Colonic mucosa (tissue), 4 donors: ENCODE data around the gene TAS1R2. TPM values are rescaled to one million over a fixed set of nuclear protein-coding genes. Genes with fewer than 3 reads are reported as not detected.
"Not testable (repeated sequence)": the region's sequence is repeated elsewhere in the genome, so short reads cannot be mapped to it uniquely, and the experiment has no call there.

ENCODE experiments used
- DNase-seq: peaks from one replicate; pipeline ENCODE4 v3.0.0-alpha.2; 2020
- H3K27ac ChIP-seq: fragments of 200-600 bp; one replicate; pipeline ENCODE4 v1.8.0; 2021
- H3K27me3 ChIP-seq: fragments of 200-600 bp; one replicate; pipeline ENCODE4 v1.8.0; 2021
- H3K36me3 ChIP-seq: fragments of 200-600 bp; one replicate; pipeline ENCODE4 v1.8.0; 2021
- H3K4me1 ChIP-seq: fragments of 200-600 bp; one replicate; pipeline ENCODE4 v1.8.0; 2021; ENCODE audit warnings: mild to moderate bottlenecking
- H3K4me3 ChIP-seq: fragments of 200-600 bp; one replicate; pipeline ENCODE4 v1.8.0; 2021
- H3K9ac ChIP-seq, 2 donors: one replicate each; pipeline ENCODE4 v1.7.0; 2013; ENCODE audit warnings: control low read depth in 2 of 2, low read depth in 2 of 2, low read length in 2 of 2
- H3K9me3 ChIP-seq: fragments of 200-600 bp; one replicate; pipeline ENCODE4 v1.8.0; 2021
- intact Hi-C: fragments of 100-400 bp; cut with DNase I; formaldehyde crosslinking; loops from one replicate; pipeline ENCODE4 v1.14.1; 2022
- total RNA-seq, 2 donors: library from RNA; stranded (reverse); fragmentation: NEBNext Ultra II Directional in 1 of 2; extraction: Animal tissue kit (Norgen Biotek cat#: 25700) in 1 of 2; gene quantifications; one replicate each; pipeline ENCODE4 v1.2.1, GENCODE V29; 2021
- TF ChIP-seq, protein P1 (sequence below): fragments of 200-600 bp; IDR thresholded peaks from one replicate; pipeline ENCODE4 v1.8.0; 2022; ENCODE audit warnings: antibody characterized with exemption, mild to moderate bottlenecking
- donor health status: healthy.
- donor health status: DM: no; HTN: no; CAD: no.
- donor health status: DM: no; HTN: no; CAD: no.

TAS1R2 gene
- total RNA-seq, 2 donors from 2014 or later: not detected

DNA sequence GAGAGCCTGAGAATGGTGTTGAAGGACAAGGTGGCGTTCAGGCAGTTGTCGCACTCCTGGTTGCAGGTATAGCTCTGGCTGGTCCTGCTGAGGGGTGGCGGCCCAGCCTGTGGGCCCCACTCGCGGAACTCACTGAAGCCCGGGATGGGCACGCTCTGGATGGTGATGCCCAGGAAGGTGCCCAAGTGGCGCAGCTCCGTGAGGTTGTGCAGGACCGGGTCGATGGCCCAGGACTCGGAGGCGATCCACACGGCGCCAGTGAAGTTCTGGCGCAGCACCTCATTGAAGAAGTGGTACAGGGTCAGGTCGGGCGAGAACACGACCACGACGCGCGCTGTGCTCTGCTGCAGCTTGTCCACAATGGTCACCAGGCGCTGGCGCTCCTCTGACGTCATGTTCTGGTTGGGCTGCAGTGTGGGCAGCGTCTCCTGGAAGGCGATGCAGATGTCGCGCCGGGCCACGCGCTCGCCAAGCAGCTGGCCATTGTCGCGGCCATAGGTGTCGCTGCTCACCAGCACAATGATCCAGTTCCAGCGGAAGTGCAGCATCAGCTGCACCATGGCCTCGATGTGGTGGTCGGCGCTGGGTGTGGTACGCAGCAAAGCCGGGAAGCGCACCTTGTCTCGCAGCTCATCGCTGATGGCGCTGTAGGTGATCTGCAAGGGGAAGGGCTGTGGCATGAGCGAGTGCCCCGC lies 5.0 kb downstream of the TAS1R2 start:
- no peak overlapping the region for H3K9ac ChIP-seq
- no peaks in the 10 kb centered on the region for H3K4me1 ChIP-seq
- intact Hi-C loops: no loop called here
- H3K27ac ChIP-seq: no peak overlapping the region
- H3K36me3 ChIP-seq: no peaks in the 10 kb centered on the region
- H3K9me3 ChIP-seq: no peaks in the 10 kb centered on the region
- no peaks in the 10 kb centered on the region for H3K27me3 ChIP-seq
- H3K4me3 ChIP-seq: no peak overlapping the region
- TF ChIP-seq, protein P1, sequence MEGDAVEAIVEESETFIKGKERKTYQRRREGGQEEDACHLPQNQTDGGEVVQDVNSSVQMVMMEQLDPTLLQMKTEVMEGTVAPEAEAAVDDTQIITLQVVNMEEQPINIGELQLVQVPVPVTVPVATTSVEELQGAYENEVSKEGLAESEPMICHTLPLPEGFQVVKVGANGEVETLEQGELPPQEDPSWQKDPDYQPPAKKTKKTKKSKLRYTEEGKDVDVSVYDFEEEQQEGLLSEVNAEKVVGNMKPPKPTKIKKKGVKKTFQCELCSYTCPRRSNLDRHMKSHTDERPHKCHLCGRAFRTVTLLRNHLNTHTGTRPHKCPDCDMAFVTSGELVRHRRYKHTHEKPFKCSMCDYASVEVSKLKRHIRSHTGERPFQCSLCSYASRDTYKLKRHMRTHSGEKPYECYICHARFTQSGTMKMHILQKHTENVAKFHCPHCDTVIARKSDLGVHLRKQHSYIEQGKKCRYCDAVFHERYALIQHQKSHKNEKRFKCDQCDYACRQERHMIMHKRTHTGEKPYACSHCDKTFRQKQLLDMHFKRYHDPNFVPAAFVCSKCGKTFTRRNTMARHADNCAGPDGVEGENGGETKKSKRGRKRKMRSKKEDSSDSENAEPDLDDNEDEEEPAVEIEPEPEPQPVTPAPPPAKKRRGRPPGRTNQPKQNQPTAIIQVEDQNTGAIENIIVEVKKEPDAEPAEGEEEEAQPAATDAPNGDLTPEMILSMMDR: no peak
- DNase-seq: no peak

DNA sequence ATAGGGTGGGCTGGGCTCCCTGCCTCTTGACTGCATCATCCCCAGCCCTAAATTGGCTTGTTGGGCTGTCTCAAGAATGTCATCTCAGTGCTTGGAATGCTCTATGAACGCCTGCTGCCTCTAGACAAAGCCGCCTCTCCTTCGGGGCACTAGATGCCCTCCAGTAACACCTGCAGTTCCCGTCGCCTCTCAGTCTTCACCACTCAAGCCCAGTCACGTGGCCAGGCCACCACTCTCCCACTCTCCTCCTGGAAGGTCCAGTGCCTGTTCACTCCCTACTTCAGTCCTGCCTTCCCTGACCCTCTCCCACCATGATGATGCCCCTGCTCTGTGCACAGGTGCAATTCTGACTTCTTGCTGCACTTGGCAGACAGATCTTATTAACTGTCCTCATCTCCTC lies 7.0 kb downstream of the TAS1R2 start:
- intact Hi-C loops: no loop called here
- H3K27ac ChIP-seq: no peak overlapping the region
- no peaks in the 10 kb centered on the region for H3K9me3 ChIP-seq

DNA sequence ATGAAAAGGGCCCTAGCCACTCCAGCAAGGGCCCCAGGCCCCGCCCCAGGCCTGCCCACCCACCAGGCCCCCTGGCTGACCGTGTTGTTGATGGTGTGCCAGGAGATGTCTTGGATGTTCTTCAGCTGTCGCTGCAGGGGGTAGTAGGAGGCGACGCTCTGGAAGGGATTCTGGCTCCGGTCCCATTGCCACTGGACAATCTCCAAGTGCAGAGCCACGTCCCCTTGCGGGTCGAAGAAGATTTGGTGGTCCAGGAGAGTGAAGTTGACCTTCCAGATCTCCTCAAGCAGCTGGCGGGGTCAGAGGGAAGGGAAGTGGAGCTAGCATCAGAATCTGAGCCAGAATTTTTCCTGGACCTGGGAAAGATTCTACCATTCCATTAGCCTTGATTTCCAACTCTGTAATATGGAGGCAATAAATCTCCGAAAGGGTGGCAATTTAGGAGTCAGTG lies 10.2 kb downstream of the TAS1R2 start:
- Histone ChIP-seq H3K27me3 (no peaks in the 10 kb centered on the region), H3K4me3 (no peak overlapping the region)
- no peak for DNase-seq

More for the DNA sequence above, 7.0 kb downstream of the TAS1R2 start:
- DNase-seq: no peak
- no peak overlapping the region for H3K9ac ChIP-seq
- no peak overlapping the region for H3K4me3 ChIP-seq
- H3K36me3 ChIP-seq: no peaks in the 10 kb centered on the region
- no peaks in the 10 kb centered on the region for H3K27me3 ChIP-seq
- no peaks in the 10 kb centered on the region for H3K4me1 ChIP-seq
- TF ChIP-seq, protein P1: no peak

DNA sequence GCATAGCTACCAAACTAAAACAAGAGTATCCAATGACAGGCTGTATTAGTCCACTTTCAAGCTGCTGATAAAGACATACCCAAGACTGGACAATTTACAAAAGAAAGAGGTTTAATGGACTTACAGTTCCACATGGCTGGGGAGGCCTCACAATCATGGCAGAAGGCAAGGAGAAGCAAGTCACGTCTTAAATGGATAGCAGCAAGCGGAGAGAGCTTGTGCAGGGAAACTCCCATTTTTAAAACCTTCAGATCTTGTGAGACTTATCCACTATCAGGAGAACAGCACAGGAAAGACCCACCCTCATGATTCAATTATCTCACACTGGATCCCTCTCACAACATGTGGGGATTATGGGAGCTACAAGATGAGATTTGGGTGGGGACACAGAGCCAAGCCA lies 11.7 kb downstream of the TAS1R2 start:
- intact Hi-C loops, H3K4me1 ChIP-seq, H3K36me3 ChIP-seq, H3K27me3 ChIP-seq, H3K9ac ChIP-seq, H3K27ac ChIP-seq, H3K9me3 ChIP-seq, DNase-seq, H3K4me3 ChIP-seq: not testable (repeated sequence)

More for the DNA sequence above, 10.2 kb downstream of the TAS1R2 start:
- H3K4me1 ChIP-seq: no peaks in the 10 kb centered on the region
- no peaks in the 10 kb centered on the region for H3K36me3 ChIP-seq
- H3K9me3 ChIP-seq: no peaks in the 10 kb centered on the region
- no peak overlapping the region for H3K27ac ChIP-seq
- no peak overlapping the region for H3K9ac ChIP-seq
- intact Hi-C loops: no loop called here
- TF ChIP-seq, protein P1: no peak

DNA sequence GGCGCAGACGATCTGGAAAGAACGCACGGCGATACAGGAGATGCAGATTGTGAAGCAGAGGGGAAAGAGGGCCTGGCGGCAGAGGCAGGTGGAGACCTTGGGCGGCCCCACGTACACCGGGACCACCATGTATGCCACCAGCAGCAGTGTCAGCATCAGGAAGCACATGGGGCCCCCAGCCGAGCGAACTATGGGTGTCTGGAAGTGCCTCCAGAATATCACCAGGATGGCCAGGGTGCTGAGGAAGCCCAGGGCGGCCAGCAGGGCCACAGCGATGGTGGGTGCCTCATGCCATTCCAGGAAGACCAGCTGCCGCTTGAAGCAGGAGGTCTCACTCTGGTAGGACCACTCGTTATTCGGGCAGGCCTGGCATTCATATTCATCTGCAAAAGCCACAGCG lies 19.3 kb downstream of the TAS1R2 start:
- Histone ChIP-seq H3K27ac (no peak overlapping the region), H3K36me3 (no peaks in the 10 kb centered on the region), H3K27me3 (no peaks in the 10 kb centered on the region), H3K4me3 (no peak overlapping the region), H3K4me1 (no peaks in the 10 kb centered on the region), H3K9me3 (no peaks in the 10 kb centered on the region), H3K9ac (no peak overlapping the region)
- intact Hi-C loops: no loop called here
- TF ChIP-seq, protein P1: no peak
- no peak for DNase-seq

GRCh38 chr1:18836654-18837053 lies 22.8 kb downstream of the TAS1R2 start:
- Histone ChIP-seq H3K9ac (no peak overlapping the region), H3K36me3 (no peaks in the 10 kb centered on the region), H3K4me3 (no peak overlapping the region), H3K27me3 (no peaks in the 10 kb centered on the region), H3K27ac (no peak overlapping the region), H3K4me1 (no peaks in the 10 kb centered on the region), H3K9me3 (no peaks in the 10 kb centered on the region)
- intact Hi-C loops: no loop called here
- TF ChIP-seq, protein P1: no peak
- no peak for DNase-seq

GRCh38 chr1:18832319-18832718 lies 27.1 kb downstream of the TAS1R2 start:
- intact Hi-C loops, H3K27me3 ChIP-seq, H3K27ac ChIP-seq, H3K9ac ChIP-seq, DNase-seq, H3K36me3 ChIP-seq, H3K9me3 ChIP-seq, H3K4me3 ChIP-seq, H3K4me1 ChIP-seq: not testable (repeated sequence)
